DOHH2 (cell line): ENCODE results near the gene GFPT2.

Experiments used
- CTCF ChIP-seq: fragments of 200-600 bp; sonication (generic); IDR thresholded peaks from one replicate; pipeline ENCODE4 v1.5.1; 2014; ENCODE audit warnings: antibody characterized with exemption, mild to moderate bottlenecking, low read depth, low read length; ENCODE audit not compliant: poor library complexity, severe bottlenecking
- EZH2phosphoT487 ChIP-seq: fragments of 200-600 bp; sonication (generic); IDR thresholded peaks from 2 replicates; pipeline ENCODE4 v1.6.1; 2017; ENCODE audit warnings: borderline replicate concordance, mild to moderate bottlenecking, antibody characterized with exemption, low read length, moderate library complexity, mixed read lengths

GRCh38 chr5:180389252-180390101 is 36.3 kb upstream of the GFPT2 start:
- TF ChIP-seq CTCF (no peak), EZH2phosphoT487 (no peak)
